Measurements from ENCODE around the gene ADAMTSL2.
A peak's percentile ranks its signal among the peaks of the same experiment; 100 is the strongest.

The ADAMTSL2 gene

DNA sequence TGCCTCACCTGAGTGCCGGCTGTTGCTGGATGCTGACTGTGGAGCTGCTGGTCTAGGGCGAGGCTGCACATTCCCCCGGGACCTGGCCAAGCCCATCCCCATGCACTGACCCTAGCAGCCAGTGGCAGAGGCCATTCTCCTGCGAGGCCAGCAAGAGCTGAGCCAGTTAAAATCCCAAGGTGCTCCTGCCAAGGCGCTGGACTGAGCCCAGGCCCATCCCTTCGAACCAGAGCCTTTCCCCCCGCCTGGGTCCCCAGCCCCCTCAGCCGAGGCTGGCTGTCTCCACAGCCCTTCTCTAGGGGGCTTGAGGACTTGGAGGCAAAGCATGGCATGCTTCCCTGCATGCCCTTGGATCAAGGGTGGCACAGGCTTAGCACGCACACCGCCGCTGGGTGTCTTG is 1.6 kb downstream of the ADAMTSL2 start:
- no peak for DNase-seq

DNA sequence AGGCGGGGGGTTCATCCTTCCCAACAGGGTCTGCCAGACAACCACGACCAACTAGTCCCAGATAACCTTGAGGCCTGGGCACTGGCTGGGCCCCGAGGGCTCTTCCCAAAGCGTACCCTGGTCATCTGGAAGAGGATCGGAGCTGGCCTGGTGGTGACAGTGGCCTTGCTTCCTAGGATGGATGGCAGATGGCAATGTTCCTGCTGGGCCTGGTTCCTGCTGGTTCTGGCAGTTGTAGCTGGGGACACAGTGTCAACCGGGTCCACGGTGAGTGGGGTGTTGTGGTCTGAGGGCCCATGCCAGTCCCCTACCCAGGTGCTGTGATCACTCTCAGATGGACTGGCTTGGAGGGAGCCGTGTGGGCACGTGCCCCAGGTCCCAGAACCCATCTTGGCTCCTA is 2.0 kb downstream of the ADAMTSL2 start:
- DNase-seq = no peak

DNA sequence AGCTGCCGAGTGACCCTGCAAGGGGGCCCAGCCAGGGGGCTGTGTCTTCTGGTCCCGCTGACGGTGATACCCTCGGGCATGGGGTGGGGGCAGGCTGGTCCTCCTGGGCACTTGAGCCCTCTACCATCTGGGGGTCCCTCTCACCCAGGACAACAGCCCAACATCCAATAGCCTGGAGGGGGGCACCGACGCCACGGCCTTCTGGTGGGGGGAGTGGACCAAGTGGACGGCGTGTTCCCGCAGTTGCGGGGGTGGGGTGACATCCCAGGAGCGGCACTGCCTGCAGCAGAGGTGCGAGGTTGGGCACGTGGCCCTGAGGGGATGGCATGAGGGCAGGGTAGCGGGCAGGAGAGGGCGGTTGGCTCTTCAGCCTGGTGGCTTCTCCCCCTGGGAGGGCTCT is 2.8 kb downstream of the ADAMTSL2 start:
- DNase-seq = no peak

DNA sequence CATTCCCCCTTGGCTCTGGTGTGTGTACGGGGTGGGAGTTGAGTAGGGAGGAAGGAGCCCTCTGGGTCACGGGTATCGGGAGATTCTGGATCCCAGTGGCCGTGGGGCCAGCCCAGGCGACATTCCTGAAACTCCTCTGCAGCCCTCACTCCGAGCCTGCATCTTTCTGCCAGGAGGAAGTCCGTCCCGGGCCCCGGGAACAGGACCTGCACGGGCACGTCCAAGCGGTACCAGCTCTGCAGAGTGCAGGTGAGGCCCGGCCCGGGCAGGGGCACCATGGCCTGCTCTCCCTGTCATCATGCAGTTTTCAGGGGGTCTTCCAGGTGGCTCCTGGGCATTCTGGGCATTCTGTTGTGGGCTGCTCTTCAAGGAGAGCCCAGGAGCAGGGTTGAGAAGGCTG is 3.7 kb downstream of the ADAMTSL2 start:
- DNase-seq = no peak

DNA sequence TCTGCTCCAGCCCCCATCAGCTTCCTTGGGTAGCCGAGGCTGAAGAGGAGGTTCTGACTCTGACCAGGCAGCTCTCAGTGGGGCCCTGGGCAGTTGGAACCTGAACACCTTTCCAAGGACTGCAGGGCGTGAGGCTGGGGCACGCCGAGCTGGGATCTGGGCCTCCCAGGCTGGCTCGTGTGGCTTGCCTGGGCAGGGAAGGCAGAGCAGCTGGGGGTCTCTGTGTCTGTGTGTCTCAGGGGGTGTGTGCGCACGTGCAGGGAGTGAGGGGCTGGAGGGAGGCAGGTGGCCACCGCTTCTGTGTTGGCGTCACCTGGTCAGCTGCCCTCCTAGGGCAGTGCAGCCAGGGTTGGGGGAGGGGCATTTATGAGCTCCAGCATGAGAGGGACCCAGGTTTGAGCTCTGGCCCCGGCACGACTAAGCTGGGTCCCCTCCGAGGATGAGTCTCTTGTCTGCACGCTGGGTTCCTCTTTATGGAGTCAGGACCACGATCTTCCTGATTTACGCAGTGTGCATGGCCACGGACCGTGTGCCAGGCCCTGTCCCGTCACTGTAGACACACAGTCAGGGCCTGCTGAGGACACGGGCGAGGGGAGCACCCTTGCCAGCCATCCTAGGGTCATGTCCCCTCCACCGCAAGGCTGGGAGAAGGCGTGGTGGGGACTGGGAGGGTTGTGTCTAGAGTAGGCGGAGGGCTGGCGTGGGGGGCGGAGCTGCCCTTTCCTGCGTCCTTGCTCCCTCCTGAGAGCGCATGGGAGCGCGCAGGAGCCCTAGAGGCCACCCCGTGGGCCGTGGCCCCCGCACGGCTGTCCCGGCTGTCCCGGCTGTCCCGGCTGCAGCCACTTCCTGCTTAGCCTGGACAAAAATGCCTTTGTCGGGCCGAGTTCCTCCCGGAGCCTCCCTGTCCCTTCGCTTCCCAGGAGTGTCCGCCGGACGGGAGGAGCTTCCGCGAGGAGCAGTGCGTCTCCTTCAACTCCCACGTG is 4.6 kb downstream of the ADAMTSL2 start:
- no peak for DNase-seq

DNA sequence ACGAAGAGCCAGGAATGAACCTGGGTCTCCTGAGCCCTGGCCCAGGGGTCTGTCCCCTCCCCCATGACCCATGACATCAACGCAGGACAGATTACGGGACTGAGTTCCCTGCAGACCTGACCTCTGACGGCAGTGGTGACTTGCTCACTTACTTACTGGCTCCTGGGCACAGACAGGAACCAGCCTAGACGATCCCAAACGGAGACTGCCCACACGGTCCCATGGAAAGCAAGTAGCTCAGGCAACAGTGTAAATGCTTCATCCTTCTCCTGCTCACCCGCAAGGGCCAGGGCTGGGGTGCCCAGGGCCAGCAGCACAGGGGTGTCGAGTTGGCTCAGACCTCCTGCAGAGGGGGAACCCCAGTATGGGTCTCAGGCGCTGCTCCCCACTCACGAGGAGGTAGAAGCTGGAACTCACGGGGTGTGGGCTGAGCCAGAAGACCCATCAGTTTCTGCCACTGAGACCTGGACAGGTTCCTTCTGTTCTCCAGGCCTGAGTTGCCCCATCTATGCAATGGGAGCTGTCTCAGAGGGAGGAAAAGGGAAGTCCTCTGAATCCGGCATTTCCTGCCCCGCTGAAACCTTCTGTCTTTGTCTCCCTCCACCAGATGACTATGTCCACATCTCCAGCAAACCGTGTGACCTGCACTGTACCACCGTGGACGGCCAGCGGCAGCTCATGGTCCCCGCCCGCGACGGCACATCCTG is 5.6 kb downstream of the ADAMTSL2 start:
- DNase-seq = no peak

DNA sequence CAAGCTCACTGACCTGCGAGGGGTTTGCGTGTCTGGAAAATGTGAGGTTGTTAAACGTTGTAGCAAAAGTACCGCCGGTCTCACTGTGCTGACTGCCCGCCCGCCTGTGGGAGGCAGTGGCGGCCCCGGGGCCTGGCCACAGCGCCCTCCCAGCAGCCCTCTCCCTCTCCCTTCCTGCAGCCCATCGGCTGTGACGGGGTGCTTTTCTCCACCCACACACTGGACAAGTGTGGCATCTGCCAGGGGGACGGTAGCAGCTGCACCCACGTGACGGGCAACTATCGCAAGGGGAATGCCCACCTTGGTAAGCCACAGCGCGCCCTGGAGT is 6.2 kb downstream of the ADAMTSL2 start:
- DNase-seq = no peak

DNA sequence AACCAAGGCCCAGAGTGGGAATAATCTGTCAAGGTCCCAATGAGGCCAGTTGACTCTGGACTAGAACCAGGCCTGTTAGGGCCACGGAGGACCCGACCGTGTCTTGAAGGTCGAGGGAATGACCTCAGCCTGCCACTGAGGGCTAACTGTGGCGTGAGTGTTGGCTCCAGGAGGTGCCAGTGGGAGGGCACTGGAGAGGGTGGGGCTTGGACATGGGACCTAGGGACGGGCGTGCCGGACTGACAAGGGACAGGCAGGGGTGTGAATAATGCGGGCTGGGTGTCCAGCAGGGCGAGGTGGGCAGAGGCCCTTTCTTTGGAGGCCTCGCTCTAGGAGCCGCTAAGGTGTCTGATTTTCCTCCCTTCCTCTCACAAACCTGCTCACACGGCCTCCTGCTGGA is 7.5 kb downstream of the ADAMTSL2 start:
- no peak for DNase-seq

DNA sequence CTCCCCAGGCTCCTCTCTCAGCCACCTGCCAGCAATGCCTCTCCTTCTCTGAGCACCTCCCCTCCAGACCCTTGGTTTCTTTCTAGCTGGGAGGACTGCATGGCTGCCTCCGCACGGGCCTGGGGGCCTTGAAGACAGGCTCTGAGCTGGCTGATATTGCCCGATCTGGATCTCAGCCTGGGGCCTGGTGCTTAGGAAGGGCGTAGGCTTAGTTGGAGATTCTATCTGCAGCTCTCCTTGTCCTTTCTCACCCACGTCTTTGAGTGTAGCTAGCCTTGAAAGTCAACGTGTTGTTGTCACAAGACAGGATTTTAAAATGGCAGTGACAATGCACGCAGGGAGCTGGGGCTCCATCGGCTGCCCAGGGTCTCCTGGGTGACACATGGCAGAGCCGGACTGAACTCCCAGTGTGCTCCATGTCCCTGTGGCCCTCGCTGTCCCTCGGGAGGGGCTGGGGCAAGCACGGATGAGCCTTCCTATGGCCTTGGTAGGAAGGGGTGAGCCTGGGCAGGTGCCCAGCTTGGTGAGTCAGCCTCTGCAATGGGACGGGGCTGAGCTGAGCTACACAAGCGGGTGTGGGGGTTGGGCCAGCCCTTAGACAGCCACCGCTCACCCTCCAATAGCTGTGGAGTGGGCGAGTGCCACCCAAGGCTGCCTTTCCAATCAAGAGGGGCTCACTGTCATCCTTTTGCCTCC is 9.4 kb downstream of the ADAMTSL2 start:
- no peak for DNase-seq

DNA sequence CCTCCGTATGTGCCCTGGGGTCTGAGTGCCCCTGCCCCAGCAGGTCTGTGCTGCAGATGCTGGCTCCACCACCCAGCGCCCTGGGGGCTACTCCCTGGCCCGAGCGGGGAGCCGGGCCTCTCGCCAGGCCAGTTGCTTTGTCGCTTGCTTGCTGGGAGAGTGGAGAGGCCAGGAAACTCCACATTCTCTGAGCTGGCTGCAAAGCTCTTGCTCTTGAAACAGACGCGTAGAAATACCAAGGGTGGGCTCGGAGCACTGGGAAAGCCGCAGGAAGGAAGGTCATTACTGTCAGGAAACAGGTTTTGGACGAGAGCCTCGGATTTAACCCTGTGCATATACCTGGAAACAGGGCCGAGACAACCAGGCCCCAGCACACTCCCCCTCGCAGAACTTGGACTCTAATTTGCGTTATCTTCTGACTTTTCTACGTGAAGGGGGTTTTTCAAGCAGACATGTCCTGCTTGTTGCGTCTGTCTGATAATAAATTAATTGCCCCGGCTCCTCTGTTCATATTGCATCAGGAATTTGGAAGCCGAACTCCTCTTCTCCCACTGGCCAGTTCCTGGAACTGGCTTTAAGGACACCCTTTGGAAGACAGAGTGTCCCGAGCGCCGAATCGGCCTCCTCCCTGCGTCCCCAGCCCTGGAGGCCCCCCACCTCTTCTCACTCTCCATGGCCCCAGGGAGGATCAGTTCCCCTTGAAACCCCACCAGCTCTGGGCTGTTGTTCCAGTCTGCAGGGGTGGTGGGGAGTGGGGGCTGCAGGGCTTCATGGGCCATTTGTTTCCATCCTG is 11.2 kb downstream of the ADAMTSL2 start:
- no peak for DNase-seq

DNA sequence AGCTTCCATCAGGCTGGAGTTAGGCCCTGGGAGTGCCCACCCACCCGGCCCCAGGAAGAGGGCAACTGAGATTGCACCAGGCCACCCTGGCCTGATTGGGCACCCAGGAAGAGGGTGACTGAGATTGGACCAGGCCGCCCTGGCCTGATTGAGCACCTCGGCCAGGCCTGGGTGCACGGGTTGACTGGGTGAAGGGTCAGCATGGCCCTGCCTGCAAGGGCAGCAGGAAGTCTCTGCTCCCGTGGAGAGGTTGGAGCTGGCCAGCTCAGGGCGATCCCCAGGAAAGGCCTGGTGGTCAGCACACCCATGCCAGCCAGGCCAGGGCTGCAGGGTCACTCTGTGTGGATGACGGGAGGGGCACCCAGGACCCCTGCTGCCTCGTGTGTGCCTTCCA is 11.8 kb downstream of the ADAMTSL2 start:
- no peak for DNase-seq

DNA sequence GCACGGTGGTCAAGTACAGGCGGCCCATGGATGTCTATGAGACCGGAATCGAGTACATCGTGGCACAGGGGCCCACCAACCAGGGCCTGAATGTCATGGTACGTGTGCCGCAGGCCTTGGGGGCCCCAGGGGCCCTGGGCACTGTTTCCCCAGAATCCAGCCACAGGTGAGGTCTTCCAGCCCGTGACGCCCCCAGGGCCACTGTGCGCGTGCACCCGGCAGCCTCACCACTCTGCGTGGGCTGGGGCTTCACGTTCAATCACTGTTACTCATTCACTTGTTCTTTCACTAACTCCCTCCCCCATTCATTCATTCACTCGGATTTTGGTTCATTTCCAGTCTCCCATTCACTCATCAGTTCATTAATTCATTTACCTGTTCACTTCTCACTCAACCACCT is 12.6 kb downstream of the ADAMTSL2 start:
- no peak for DNase-seq

DNA sequence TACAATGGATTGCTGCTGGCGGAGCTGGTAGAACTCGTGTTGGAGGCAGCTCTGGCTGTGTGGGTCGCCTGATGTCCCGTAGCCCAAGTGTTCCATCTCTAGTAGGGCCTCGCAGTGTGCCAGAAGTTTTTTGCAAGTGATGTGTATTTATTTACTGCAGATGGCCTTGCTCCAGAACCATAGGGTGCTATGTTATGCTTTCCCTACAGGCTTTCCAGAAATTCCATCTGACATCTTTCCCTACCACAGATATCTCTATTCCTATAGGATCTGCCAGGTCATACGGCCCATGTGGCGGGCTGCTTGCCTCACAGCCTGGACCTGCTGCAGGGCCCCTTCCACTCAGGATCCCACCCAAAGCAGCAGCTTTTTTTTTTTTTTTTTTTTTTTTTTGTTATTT is 16.9 kb downstream of the ADAMTSL2 start:
- DNase-seq = no peak

DNA sequence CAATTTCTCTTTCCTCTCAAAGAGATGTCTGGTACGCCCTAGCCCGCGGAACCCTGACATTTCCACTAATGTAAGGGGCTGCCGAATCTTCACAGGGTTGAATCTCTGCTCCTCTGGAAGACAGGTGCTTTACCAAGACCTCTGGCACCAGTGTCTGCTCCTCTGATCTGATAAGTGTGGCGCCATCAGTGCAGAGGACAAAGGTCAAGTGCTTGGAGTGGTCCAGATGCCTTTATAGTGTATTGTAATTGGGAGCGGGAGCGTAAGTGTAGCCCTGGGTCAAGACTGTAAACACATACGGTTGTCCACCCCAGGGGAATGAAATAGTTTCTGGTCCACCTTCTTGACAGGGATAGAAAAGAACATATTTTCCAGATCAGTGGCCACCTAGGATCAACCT is 17.7 kb downstream of the ADAMTSL2 start:
- no peak for DNase-seq

DNA sequence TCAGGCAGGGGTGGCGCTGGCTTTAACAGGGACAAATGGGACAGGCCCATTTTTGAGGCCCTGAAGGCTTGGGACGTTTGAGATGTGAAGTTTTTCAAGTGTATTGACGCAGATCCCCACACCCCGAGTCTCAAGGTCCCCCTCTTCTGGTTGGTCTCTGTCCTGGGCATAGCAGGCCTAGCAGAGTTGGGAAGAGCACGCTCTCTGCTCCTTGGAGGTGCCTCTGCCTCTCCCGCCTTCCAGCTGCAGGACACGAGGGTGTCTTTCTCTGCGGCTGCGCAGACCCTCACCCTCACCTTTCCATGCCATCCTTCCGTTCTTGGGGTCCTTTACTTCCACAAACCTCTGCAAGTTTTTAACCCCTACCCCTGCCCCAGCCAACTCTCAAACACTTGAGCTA is 18.6 kb downstream of the ADAMTSL2 start:
- DNase-seq = no peak

DNA sequence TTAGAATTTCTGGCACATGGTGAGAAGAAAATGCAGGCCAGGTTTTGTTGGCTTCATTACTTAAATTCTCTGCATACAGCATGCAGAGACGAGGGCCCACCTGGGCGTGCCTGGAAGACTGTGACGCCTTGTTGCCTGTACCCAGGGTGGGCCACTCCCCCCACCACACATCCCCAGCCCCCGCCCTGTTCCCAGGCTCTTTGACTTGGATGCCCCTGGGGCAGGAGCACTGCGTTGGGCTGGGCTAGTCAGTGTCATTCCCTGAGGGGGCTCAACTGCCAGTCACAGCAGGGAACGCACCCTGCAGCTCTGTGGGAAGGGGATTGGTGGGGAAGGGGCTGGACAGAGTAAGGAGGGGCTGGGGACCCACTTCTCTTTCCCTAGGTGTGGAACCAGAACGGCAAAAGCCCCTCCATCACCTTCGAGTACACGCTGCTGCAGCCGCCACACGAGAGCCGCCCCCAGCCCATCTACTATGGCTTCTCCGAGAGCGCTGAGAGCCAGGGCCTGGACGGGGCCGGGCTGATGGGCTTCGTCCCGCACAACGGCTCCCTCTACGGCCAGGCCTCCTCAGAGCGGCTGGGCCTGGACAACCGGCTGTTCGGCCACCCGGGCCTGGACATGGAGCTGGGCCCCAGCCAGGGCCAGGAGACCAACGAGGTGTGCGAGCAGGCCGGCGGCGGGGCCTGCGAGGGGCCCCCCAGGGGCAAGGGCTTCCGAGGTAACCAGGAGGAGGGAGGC is 19.6 kb downstream of the ADAMTSL2 start:
- DNase-seq = no peak

DNA sequence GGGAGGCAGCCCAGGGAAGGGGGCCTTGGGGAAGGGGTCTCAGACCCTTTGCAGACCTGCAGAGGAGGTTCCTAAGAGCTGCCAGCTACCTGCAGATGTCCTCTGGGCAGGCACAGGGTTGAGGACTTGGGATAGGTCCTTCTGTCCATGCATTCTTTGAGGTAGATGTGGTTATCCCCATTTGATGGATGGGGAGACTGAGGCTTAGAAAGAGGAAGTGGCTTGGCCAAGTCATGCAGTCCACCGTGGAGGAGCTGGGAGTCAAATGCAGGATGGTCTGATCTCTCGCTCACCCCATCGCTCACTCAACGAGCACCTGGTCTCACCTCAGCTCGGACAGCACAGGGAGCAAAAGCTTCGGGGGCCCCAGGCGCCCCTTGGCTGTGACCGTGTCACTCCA is 20.2 kb downstream of the ADAMTSL2 start:
- no peak for DNase-seq

DNA sequence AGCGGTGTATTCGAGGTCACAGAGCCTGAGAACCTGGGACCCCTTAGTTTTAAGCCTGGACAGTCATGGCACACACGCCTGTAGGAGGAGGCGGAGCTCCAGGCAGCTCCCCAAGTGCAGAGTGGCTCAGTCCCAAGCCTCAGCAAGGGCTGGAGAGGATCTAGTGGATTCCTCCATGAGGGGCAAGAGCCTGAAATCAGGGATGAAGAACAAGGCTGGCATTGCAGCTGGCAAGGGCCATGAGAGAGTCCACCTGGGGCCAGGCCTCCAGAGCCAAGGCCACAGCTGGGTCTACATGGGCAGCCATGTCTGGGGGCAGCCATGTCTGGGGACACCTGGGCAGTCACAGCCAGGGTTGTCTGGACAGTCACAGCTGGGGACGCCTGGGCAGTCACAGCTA is 21.9 kb downstream of the ADAMTSL2 start:
- DNase-seq = no peak

DNA sequence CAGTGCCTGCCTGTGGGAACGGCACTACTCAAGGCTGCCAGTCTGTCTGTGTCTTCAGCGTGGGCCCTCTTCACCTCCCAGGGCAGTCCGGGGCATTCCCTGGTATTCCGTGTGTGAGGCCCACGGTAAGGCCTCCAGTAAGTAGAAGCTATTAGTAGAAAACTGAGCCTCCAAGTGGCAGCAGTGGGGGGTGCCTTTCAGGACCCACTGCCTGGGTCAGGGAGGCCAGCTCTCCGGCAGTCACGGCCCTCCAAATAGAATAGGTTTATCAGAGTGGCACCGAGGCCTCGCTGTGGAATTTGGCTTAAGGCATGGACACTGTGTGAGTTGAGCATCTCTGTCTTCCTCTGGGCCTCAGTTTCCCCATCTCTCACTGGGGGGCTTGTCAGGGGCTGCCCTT is 23.1 kb downstream of the ADAMTSL2 start:
- DNase-seq = no peak

DNA sequence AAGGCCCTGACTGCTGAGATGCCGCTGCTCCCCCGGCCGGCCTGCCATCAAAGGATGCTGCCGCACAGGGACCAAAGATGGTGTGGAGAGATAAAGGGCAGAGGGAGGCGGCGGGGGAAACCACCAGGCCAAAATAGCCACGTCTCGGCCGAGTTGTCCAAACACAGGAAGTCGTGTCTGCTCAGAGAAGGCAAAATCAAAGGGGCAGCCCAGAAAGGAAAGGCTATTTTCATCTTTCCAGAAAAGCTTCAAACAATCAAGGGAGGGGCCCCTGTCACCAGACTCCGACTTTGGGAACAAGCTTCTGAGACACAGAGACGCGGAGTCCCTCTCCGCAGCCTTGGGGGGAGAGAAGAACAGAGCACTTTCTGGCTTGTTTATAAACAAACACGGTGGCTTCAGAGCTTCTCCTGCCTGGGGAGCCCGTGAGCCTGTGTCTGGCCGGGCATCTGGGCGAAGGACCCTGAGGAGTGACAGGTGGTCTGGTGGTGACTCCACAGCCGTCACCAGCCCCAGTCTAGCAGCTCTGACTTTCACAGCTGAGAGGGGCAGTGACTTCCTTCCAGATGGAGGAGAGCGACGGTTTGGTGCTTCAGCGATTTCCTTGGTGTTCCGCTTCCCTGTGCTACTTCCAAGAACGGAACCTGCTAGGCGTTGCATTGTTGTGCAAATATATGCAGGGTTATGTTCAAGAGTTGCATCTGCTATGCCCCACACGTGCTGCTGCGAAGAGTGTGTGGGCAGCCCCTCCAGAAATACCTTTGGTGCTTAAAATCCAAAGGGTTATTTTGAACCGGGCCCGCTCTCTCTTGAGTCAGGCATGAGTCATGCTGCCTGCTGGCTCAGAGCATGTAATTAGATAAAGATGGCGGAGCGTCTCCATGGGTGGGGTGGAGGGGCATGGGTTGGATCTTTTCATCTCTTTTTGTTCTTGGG is 24.0 kb downstream of the ADAMTSL2 start:
- peak; percentile 4 for DNase-seq

DNA sequence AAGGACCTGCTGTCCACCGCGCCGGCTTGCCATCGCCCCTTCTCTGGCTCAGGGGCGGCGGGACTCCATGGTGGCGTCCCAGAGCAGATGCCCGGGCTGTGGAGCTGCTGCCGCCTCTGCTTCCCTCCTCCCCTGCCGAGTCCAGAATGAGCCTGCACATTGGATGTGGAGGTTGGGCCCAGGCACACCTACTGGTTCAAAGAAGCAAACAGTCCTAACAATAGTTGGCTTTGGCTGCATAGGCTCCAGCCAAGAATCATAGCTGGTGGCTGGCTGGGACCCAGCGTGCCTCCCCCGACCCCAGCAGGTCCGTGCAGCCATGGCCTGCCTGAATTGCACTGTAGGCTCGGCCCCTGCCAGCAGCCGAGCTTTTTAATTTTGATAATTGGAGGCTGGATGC is 25.8 kb downstream of the ADAMTSL2 start:
- DNase-seq = no peak
